PC-3 (cell line): ENCODE data around the gene ITCH.
"Not testable (repeated sequence)": the region's sequence is repeated elsewhere in the genome, so short reads cannot be mapped to it uniquely, and the experiment has no call there.

ENCODE experiments used
- CTCF ChIP-seq: fragments of 300-600 bp; sonication (generic); conservative IDR thresholded peaks from 2 replicates; pipeline ENCODE4 v1.5.1; 2017; ENCODE audit warnings: antibody characterized with exemption, low read depth, mild to moderate bottlenecking, low read length
- EZH2 ChIP-seq: fragments of 300-600 bp; sonication (generic); IDR thresholded peaks from one replicate; pipeline ENCODE4 v1.6.1; 2017; ENCODE audit warnings: antibody characterized with exemption, mild to moderate bottlenecking, low read length; ENCODE audit not compliant: unreplicated experiment
- EZH2phosphoT487 ChIP-seq: fragments of 300-600 bp; sonication (generic); IDR thresholded peaks from 2 replicates; pipeline ENCODE4 v1.6.1; 2018; ENCODE audit warnings: mild to moderate bottlenecking, antibody characterized with exemption, low read length, borderline replicate concordance

- not testable (repeated sequence) for TF ChIP-seq CTCF, EZH2, EZH2phosphoT487
Measured at GRCh38 chr20:34425032-34425690, 62.1 kb downstream of the ITCH start.
